ENCODE data around the gene SPATA20.

Gene SPATA20

DNA sequence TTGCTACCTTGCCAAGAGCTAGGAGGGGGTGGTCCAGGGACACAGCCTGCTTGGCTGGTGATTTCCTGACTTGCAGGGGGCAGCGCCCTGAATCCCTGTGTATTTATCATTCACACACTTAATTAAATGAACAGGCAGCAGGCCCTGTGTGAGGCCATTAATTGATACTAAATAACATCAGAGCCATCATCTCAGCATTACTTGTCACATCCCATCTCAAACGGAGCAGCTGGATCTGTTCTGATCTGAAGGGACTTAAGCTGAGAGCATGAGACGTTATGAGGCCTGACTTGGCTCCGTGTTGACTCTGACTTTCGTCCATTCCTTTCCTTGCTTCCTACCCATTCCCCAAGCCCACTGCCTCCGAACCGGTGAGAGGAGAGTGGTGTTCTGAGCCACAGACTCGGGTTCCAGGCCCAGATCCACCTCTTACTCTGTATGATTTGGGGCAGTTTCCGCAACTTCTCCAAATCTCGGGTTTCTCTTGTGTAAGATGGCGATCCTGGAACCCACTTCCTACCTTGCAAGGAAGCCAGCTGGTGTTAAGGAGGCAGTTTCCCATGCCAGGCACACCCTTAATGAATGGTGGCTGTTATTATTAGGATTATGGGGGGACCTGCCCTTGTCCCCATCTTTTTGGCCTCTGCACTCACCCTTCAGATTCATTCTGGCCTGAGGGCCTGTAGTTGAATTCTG lies 47.3 kb downstream of the SPATA20 start:
- DNase-seq (ENCODE audit: low spot score), result no peak
- no peak for FAIRE-seq

- DNase-seq (ENCODE audit: low spot score) (no peak), FAIRE-seq (no peak)
These were observed 47.9 kb downstream of the SPATA20 start for GRCh38 chr17:50594892-50595291.

- no peak for DNase-seq (ENCODE audit: low spot score)
- FAIRE-seq, result no peak
These were observed 49.4 kb downstream of the SPATA20 start for GRCh38 chr17:50596191-50597037.

DNA sequence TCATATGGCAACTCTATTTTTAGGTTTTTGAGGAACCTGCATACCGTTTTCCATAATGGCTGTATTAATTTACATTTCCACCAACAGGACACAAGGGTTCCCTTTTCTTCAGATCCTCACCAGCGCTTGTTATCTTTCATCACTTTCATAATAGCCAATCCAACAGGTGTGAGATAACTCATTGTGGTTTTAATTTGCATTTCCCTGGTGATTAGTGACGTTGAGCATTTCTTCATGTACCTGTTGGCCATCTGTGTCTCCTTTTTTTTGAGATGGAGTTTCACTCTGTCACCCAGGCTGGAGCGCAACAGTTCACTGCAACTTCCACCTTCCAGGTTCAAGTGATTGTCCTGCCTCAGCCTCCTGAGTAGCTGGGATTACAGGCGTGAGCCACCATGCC lies 51.5 kb downstream of the SPATA20 start:
- no peak for DNase-seq (ENCODE audit: low spot score)
- FAIRE-seq, result no peak

GRCh38 chr17:50599606-50600005 lies 52.6 kb downstream of the SPATA20 start:
- FAIRE-seq (no peak), DNase-seq (ENCODE audit: low spot score) (no peak)

DNA sequence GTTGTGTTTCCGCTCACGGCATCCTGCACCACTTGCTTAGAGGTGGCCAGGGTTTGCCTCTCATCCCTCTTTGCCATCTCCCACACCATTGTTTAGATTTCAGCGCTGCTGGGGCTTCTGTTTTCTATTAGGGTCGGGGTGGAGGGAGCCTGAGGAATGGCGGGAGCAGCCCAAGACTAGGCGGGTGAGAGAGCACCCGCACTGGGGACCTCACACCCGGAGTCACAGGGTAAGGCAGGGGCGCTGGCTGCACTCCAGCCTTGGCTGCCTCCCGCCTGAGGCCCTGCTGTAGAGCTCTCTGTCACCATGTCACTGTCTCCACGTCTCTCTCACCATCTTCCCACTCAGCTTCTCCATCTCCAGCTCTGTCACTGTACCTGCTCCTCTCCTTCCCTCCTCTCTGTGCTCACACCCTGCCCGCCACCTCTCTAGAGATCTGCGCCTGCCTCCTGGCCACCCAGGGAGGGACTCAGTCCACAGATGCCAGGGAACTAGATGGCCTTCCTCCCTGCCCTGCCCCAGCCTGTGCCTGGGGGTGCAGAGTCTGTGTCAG lies 54.9 kb downstream of the SPATA20 start:
- DNase-seq (ENCODE audit: low spot score) (no peak), FAIRE-seq (no peak)

DNA sequence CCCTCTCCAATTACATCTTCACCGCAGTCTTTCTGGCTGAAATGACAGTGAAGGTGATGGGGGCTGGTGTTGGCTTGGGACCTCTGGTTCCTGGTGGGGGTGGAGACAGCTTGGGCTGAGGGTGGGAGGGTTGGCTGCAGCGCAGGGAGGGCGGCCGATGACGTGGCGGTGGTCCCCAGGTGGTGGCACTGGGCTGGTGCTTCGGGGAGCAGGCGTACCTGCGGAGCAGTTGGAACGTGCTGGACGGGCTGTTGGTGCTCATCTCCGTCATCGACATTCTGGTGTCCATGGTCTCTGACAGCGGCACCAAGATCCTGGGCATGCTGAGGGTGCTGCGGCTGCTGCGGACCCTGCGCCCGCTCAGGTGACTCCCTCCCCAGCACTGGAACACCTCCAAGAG lies 55.9 kb downstream of the SPATA20 start:
- no peak for FAIRE-seq
- DNase-seq (ENCODE audit: low spot score), result no peak

- FAIRE-seq (no peak), DNase-seq (ENCODE audit: low spot score) (peak; percentile 30)
These were observed 56.4 kb downstream of the SPATA20 start for GRCh38 chr17:50603340-50603739.

DNA sequence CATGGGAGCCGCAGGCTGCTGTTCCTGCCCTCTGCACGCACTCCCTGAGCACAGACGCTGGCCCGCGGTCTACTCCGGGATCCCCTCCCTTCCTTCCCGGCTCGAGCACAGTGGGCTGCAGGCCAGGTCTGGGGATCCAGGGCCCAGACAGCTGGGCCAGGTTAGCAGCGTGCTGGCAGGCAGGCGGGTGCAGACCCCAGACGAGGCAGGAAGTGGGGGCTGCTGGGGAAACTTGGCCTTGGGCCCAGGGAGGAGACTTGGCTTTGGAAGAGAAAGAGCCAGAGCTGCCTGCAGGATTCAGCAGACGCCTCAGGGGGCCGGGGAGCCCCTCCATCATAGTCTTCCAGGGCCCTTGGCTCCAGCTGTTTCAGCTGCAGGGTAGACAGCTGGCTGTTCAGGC lies 57.5 kb downstream of the SPATA20 start:
- DNase-seq (ENCODE audit: low spot score), result peak; percentile 44
- FAIRE-seq, result no peak

DNA sequence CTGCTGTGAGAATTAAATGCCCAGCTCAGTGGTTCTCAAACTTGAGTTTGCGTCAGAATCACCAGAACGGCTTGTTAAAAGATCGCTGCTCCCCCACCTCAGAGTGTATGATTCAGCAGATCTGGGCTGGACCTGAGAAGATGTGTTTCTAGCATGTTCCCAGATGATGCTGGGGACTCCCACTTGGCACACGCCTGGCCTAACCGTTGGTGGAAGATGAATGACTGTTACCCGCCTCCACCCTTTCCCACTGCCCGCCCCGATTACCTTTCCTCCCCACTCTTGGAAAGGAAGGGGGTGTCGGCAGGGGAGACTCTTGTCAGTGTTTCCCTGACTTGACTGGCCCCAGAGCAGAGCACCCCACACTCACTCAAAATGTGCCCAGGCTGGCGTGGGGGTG lies 58.5 kb downstream of the SPATA20 start:
- no peak for DNase-seq (ENCODE audit: low spot score)

More for the DNA sequence above, 58.5 kb downstream of the SPATA20 start:
- FAIRE-seq, result no peak
